HepG2 (cell line): ENCODE results near the gene LATS2.

ENCODE experiments used
- CTCF ChIP-seq: sonication (generic); formaldehyde crosslinking; IDR thresholded peaks from 2 replicates; pipeline ENCODE4 v1.5.0; 2020; ENCODE audit warnings: mild to moderate bottlenecking, missing genetic modification reagents, moderate library complexity
- FOXM1 ChIP-seq: sonication (generic); formaldehyde crosslinking; IDR thresholded peaks from 2 replicates; pipeline ENCODE4 v1.5.0; 2020; ENCODE audit warnings: missing genetic modification reagents
- FOXP1 ChIP-seq, 2 experiments: fragments of 450-650 bp in 1 of 2; IDR thresholded peaks; 2 replicates each; pipeline ENCODE4 v1.6.1; 2017 to 2018; ENCODE audit warnings: antibody characterized with exemption in 1 of 2
- POLR2A ChIP-seq, 2 experiments: IDR thresholded peaks; 2 replicates each; pipeline ENCODE4 v1.6.1; 2011; ENCODE audit warnings: low read depth in 2 of 2, low read length in 2 of 2, mild to moderate bottlenecking in 1 of 2, moderate library complexity in 1 of 2; ENCODE audit not compliant: insufficient read depth in 1 of 2
- TRIM24 ChIP-seq: sonication (generic); formaldehyde crosslinking; IDR thresholded peaks from 2 replicates; pipeline ENCODE4 v1.8.0; 2022; ENCODE audit warnings: mild to moderate bottlenecking, missing genetic modification reagents
- U2AF1 ChIP-seq: fragments of 200-400 bp; formaldehyde crosslinking; optimal IDR thresholded peaks from 2 replicates; pipeline ENCODE3; 2017; ENCODE audit warnings: mild to moderate bottlenecking, low read depth, low read length
- ZNF354B ChIP-seq: sonication (generic); formaldehyde crosslinking; IDR thresholded peaks from 2 replicates; pipeline ENCODE4 v1.8.0; 2022; ENCODE audit warnings: mild to moderate bottlenecking, missing genetic modification reagents
- ZNF460 ChIP-seq: sonication (generic); formaldehyde crosslinking; IDR thresholded peaks from 2 replicates; pipeline ENCODE4 v1.5.1; 2020; ENCODE audit warnings: missing genetic modification reagents, mild to moderate bottlenecking, borderline replicate concordance
- ZNF746 ChIP-seq: sonication (generic); formaldehyde crosslinking; IDR thresholded peaks from 2 replicates; pipeline ENCODE4 v1.8.0; 2022; ENCODE audit warnings: mild to moderate bottlenecking, missing genetic modification reagents

- TF ChIP-seq FOXP1 (IDR thresholded peaks at IDR 0.05) = no peak
- TF ChIP-seq FOXP1 (CRISPR knock-in tag; IDR thresholded peaks at IDR 0.05) = no peak
- TF ChIP-seq ZNF746 (CRISPR knock-in tag) = no peak
- TF ChIP-seq TRIM24 = no peak
- TF ChIP-seq ZNF354B (CRISPR knock-in tag) = no peak
- TF ChIP-seq ZNF460 (CRISPR knock-in tag) = no peak
- no peak for TF ChIP-seq U2AF1
- no peak for TF ChIP-seq FOXM1
- no peak for TF ChIP-seq POLR2A (IDR thresholded peaks at IDR 0.05; ENCODE audit: insufficient read depth in 1 of 2, low read depth in 2 of 2, low read length in 2 of 2)
- TF ChIP-seq CTCF (CRISPR knock-in tag) = no peak
Measured at GRCh38 chr13:21011378-21011777, 50.0 kb downstream of the LATS2 start.
